Measurements from ENCODE around the gene MPC2. TPM values are rescaled to one million over a fixed set of nuclear protein-coding genes. Genes with fewer than 3 reads are reported as not detected.
"Not testable (repeated sequence)": the region's sequence is repeated elsewhere in the genome, so short reads cannot be mapped to it uniquely, and the experiment has no call there.

The MPC2 gene
- total RNA-seq, 1 experiment from 2014 or later: 42.8 TPM

DNA sequence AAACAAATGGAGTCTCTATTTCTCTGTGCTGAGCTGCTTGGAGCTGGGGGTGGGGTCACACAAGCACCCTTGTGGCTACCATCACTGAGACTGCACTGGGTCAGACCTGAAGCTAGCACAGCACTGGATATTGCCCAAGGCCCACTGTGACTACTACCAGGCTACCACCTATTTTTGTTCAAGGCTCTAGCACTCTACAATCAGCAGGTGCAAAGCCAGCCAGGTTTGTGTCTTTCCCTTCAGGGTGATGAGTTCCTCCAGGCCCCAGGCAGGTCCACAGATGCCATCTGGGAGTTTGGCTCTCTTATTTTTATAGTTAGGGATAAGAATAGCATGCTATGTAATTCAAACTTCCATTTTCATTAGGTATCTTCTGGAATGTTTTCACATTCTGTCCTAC is 46.5 kb downstream of the MPC2 start:
- ChIA-PET POLR2A (no interaction called here), CTCF (no interaction called here)
- DNase-seq (ENCODE audit: low spot score): no peak
- Mint-ChIP-seq H3K4me1 (no peaks in the 10 kb centered on the region), H3K27ac (no peak overlapping the region), H3K4me3 (no peak overlapping the region), H3K9me3 (peaks cover 4% of the 10 kb centered on the region), H3K27me3 (ENCODE audit: low read depth) (no peaks in the 10 kb centered on the region), H3K36me3 (no peaks in the 10 kb centered on the region)
- no peak for ATAC-seq
- TF ChIP-seq E2F1 (CRISPR knock-in tag; IDR thresholded peaks at IDR 0.05): no peak
- no peak for TF ChIP-seq TEAD1 (CRISPR knock-in tag; IDR thresholded peaks at IDR 0.05)
- TF ChIP-seq ESRRA (CRISPR knock-in tag; IDR thresholded peaks at IDR 0.05; ENCODE audit: borderline replicate concordance): no peak
- no peak for TF ChIP-seq OVOL2 (CRISPR knock-in tag; IDR thresholded peaks at IDR 0.05; ENCODE audit: borderline replicate concordance)
- TF ChIP-seq SMAD4 (CRISPR knock-in tag; IDR thresholded peaks at IDR 0.05): no peak
- TF ChIP-seq ZNF138 (CRISPR knock-in tag; conservative IDR thresholded peaks at IDR 0.05): no peak
- no peak for TF ChIP-seq TEAD4 (CRISPR knock-in tag; IDR thresholded peaks at IDR 0.05)

- H3K27me3 Mint-ChIP-seq (ENCODE audit: low read depth); H3K4me1 Mint-ChIP-seq; DNase-seq (ENCODE audit: low spot score); CTCF ChIA-PET; H3K27ac Mint-ChIP-seq; ATAC-seq; H3K9me3 Mint-ChIP-seq; H3K4me3 Mint-ChIP-seq; POLR2A ChIA-PET; H3K36me3 Mint-ChIP-seq: not testable (repeated sequence)
These were observed 49.7 kb downstream of the MPC2 start for GRCh38 chr1:167887187-167887586.

DNA sequence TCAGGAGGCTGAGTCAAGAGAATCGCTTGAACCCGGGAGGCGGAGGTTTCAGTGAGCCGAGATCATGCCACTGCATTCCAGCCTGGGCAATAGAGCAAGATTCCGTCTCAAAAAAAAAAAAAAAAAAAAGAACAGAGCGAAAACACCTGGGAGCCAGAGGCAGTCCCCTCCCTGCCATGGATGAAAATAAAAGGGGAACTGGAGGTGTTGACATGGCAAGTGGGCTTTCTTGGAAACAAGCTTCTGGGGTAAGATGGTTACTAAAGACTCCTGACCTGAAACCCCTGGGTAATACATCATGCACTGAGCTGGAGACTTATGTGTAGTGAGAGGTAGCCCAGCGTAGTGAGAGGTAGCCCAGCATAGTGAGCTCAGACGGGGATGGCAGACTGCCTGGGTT is 54.5 kb downstream of the MPC2 start:
- Mint-ChIP-seq H3K4me1 (no peaks in the 10 kb centered on the region), H3K27me3 (ENCODE audit: low read depth) (no peaks in the 10 kb centered on the region), H3K9me3 (peaks cover 10% of the 10 kb centered on the region), H3K27ac (no peak overlapping the region), H3K4me3 (no peak overlapping the region), H3K36me3 (no peaks in the 10 kb centered on the region)
- ChIA-PET CTCF (no interaction called here), POLR2A (interaction anchor here (0.7 kb wide), 1 partner anchor 22 kb away, joined by 4 read pairs; no protein-coding TSS in a partner anchor)
- no peak for ATAC-seq
- no peak for DNase-seq (ENCODE audit: low spot score)
- TF ChIP-seq KAT7 (CRISPR knock-in tag; IDR thresholded peaks at IDR 0.05; ENCODE audit: borderline replicate concordance) (no peak), SMAD3 (CRISPR knock-in tag; IDR thresholded peaks at IDR 0.05; ENCODE audit: borderline replicate concordance) (no peak), ZNF423 (CRISPR knock-in tag; IDR thresholded peaks at IDR 0.05) (no peak), HMGA2 (CRISPR knock-in tag; IDR thresholded peaks at IDR 0.05) (no peak), NR2C2 (CRISPR knock-in tag; IDR thresholded peaks at IDR 0.05) (no peak), E2F1 (CRISPR knock-in tag; IDR thresholded peaks at IDR 0.05) (no peak), FOXP4 (CRISPR knock-in tag; IDR thresholded peaks at IDR 0.05) (no peak), ELF4 (CRISPR knock-in tag; IDR thresholded peaks at IDR 0.05; ENCODE audit: low read depth) (no peak), ZBTB21 (CRISPR knock-in tag; IDR thresholded peaks at IDR 0.05; ENCODE audit: borderline replicate concordance) (no peak), ZNF219 (CRISPR knock-in tag; IDR thresholded peaks at IDR 0.05; ENCODE audit: borderline replicate concordance) (no peak), ZNF671 (CRISPR knock-in tag; IDR thresholded peaks at IDR 0.05) (no peak), RORB (CRISPR knock-in tag; IDR thresholded peaks at IDR 0.05) (no peak), ZNF416 (CRISPR knock-in tag; IDR thresholded peaks at IDR 0.05) (no peak), TCF7 (CRISPR knock-in tag; IDR thresholded peaks at IDR 0.05; ENCODE audit: low read depth) (no peak)
- TF ChIP-seq, protein P1, sequence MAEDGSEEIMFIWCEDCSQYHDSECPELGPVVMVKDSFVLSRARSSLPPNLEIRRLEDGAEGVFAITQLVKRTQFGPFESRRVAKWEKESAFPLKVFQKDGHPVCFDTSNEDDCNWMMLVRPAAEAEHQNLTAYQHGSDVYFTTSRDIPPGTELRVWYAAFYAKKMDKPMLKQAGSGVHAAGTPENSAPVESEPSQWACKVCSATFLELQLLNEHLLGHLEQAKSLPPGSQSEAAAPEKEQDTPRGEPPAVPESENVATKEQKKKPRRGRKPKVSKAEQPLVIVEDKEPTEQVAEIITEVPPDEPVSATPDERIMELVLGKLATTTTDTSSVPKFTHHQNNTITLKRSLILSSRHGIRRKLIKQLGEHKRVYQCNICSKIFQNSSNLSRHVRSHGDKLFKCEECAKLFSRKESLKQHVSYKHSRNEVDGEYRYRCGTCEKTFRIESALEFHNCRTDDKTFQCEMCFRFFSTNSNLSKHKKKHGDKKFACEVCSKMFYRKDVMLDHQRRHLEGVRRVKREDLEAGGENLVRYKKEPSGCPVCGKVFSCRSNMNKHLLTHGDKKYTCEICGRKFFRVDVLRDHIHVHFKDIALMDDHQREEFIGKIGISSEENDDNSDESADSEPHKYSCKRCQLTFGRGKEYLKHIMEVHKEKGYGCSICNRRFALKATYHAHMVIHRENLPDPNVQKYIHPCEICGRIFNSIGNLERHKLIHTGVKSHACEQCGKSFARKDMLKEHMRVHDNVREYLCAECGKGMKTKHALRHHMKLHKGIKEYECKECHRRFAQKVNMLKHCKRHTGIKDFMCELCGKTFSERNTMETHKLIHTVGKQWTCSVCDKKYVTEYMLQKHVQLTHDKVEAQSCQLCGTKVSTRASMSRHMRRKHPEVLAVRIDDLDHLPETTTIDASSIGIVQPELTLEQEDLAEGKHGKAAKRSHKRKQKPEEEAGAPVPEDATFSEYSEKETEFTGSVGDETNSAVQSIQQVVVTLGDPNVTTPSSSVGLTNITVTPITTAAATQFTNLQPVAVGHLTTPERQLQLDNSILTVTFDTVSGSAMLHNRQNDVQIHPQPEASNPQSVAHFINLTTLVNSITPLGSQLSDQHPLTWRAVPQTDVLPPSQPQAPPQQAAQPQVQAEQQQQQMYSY (CRISPR knock-in tag; IDR thresholded peaks at IDR 0.05): no peak

Data from WTC11 (cell line).